ENCODE data around the gene RASA3.

Gene RASA3

GRCh38 chr13:114056205-114057013 lies 76.0 kb downstream of the RASA3 start:
- TF ChIP-seq CTCF (IDR thresholded peaks at IDR 0.05; ENCODE audit: low read depth, low read length) = no peak
- H3K4me3 ChIP-seq (ENCODE audit: low read depth, low read length) = no peak overlapping the region
- in situ Hi-C loops (cut with HindIII; ENCODE audit: low sequenced_read_pairs) = no loop called here
- DNase-seq (ENCODE audit: low read depth, low spot score) = no peak

DNA sequence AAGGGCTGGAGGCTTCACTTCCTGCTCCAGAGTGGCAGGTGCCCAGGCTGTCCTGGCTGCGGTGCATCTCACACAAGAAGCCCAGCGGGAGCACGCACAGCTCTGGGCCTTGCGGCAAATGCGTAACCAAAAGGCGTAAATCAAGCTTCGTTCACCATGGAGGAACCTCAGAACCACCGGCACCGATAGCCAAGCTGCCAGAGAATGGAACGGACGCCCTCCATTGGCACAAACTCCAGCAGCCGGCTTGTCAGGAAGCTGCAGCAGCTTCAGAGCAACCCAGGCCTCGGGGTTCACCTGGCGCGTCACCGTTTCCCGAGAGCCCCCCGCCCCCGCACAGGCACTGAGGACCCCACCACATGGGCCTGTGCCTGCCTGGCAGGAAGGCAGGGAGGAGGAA lies 76.7 kb downstream of the RASA3 start:
- TF ChIP-seq CTCF (IDR thresholded peaks at IDR 0.05; ENCODE audit: low read depth, low read length) = no peak
- no peak overlapping the region for H3K4me3 ChIP-seq (ENCODE audit: low read depth, low read length)
- no peak for DNase-seq (ENCODE audit: low read depth, low spot score)
- in situ Hi-C loops (cut with HindIII; ENCODE audit: low sequenced_read_pairs) = no loop called here

GRCh38 chr13:114054830-114055439 lies 77.5 kb downstream of the RASA3 start:
- H3K4me3 ChIP-seq (ENCODE audit: low read depth, low read length) = no peak overlapping the region
- DNase-seq (ENCODE audit: low read depth, low spot score) = no peak
- in situ Hi-C loops (cut with HindIII; ENCODE audit: low sequenced_read_pairs) = no loop called here
- no peak for TF ChIP-seq CTCF (IDR thresholded peaks at IDR 0.05; ENCODE audit: low read depth, low read length)

DNA sequence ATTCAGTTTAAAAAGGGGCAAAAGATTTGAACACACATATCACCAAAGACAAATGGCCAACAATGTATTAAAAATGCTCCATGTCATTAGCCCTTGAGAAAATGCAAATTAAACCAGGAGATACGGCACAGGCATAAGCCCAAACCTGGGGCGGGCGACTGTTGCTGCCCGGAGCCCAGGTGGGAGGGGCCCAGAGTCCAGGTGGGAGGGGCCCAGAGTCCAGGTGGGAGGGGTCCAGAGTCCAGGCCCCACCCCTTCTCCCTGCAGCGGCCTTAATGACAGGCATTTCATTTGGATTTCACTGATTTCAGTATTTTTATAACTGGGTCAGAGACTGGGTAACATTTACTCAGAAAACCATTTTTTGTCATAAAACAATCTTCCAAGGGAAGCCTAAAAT lies 78.2 kb downstream of the RASA3 start:
- in situ Hi-C loops (cut with HindIII; ENCODE audit: low sequenced_read_pairs) = no loop called here

DNA sequence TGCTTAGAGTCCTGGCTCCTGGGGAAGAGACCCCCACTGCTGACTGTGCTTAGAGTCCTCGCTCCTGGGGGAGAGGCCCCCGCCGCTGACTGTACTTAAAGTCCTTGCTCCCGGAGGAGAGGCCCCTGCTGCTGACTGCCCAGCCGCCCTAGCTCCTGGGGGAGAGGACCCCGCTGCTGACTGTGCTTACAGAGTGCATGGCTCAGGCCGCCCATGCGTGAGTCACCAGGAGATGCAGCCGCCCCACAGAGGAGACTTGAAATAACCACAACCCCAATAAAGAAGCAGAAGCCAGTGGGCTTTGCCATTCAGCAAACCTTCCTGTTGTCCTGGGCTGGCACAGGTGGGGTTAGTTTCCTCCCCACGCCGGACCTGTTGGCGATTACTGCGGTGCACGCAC lies 79.4 kb downstream of the RASA3 start:
- in situ Hi-C loops (cut with HindIII; ENCODE audit: low sequenced_read_pairs) = no loop called here
- TF ChIP-seq CTCF (IDR thresholded peaks at IDR 0.05; ENCODE audit: low read depth, low read length) = no peak
- no peak overlapping the region for H3K4me3 ChIP-seq (ENCODE audit: low read depth, low read length)
- peak; percentile 86 for DNase-seq (ENCODE audit: low read depth, low spot score)

More for the DNA sequence above, 78.2 kb downstream of the RASA3 start:
- no peak for TF ChIP-seq CTCF (IDR thresholded peaks at IDR 0.05; ENCODE audit: low read depth, low read length)
- no peak overlapping the region for H3K4me3 ChIP-seq (ENCODE audit: low read depth, low read length)
- DNase-seq (ENCODE audit: low read depth, low spot score) = no peak

- H3K4me3 ChIP-seq (ENCODE audit: low read depth, low read length) = no peak overlapping the region
- no peak for TF ChIP-seq CTCF (IDR thresholded peaks at IDR 0.05; ENCODE audit: low read depth, low read length)
- in situ Hi-C loops (cut with HindIII; ENCODE audit: low sequenced_read_pairs) = no loop called here
- DNase-seq (ENCODE audit: low read depth, low spot score) = no peak
Measured at GRCh38 chr13:114050536-114051450, 81.6 kb downstream of the RASA3 start.

Data from astrocyte of the spinal cord (primary cell).